CD1c-positive myeloid dendritic cell (primary cell): ENCODE results near the gene HSP90AB1.

ENCODE experiments used
- DNase-seq: peaks from one replicate; pipeline ENCODE4 v3.0.0-alpha.2; 2016; ENCODE audit errors: extremely low spot score

The HSP90AB1 gene

GRCh38 chr6:44222486-44223318, 24.2 kb upstream of the HSP90AB1 start:
- DNase-seq, result no peak

- peak; percentile 80 for DNase-seq
Observed at GRCh38 chr6:44223319-44224028, 23.4 kb upstream of the HSP90AB1 start, which contains the start of gene SLC29A1. TSS of gene SLC29A1 (plus strand) at chr6:44223595. CDS start at chr6:44227314, 3,719 bp downstream.

GRCh38 chr6:44224029-44224964, 22.6 kb upstream of the HSP90AB1 start:
- DNase-seq, result no peak

- DNase-seq, result no peak
Observed at GRCh38 chr6:44224965-44225305, 22.0 kb upstream of the HSP90AB1 start.

- DNase-seq, result no peak
Observed at GRCh38 chr6:44225579-44226325, 21.1 kb upstream of the HSP90AB1 start.

GRCh38 chr6:44226368-44227147, 20.3 kb upstream of the HSP90AB1 start:
- DNase-seq, result no peak

- DNase-seq, result no peak
Observed at GRCh38 chr6:44227148-44227793, 19.6 kb upstream of the HSP90AB1 start.

GRCh38 chr6:44228031-44228430, 18.9 kb upstream of the HSP90AB1 start:
- DNase-seq, result no peak

GRCh38 chr6:44228433-44228832, 18.5 kb upstream of the HSP90AB1 start:
- DNase-seq, result no peak

- no peak for DNase-seq
Observed at GRCh38 chr6:44228836-44229235, 18.1 kb upstream of the HSP90AB1 start.

- no peak for DNase-seq
Observed at GRCh38 chr6:44229376-44230033, 17.4 kb upstream of the HSP90AB1 start.

- no peak for DNase-seq
Observed at GRCh38 chr6:44230034-44230675, 16.7 kb upstream of the HSP90AB1 start.

- peak; percentile 72 for DNase-seq
Observed at GRCh38 chr6:44231426-44231825, 15.5 kb upstream of the HSP90AB1 start.

GRCh38 chr6:44232676-44233566, 14.0 kb upstream of the HSP90AB1 start:
- DNase-seq, result peak; percentile 21

GRCh38 chr6:44233567-44234100, 13.3 kb upstream of the HSP90AB1 start:
- no peak for DNase-seq

- DNase-seq, result peak; percentile 55
Observed at GRCh38 chr6:44234101-44235025, 12.5 kb upstream of the HSP90AB1 start.
